WTC11 (cell line): ENCODE results near the gene ARX.

Experiments
- AFF4 ChIP-seq: sonication (generic); formaldehyde crosslinking; IDR thresholded peaks from 2 replicates; pipeline ENCODE4 v1.8.1; 2023; ENCODE audit warnings: mild to moderate bottlenecking, missing genetic modification reagents, borderline replicate concordance
- AR ChIP-seq: fragments of 250-450 bp; sonication (Bioruptor Pico); IDR thresholded peaks from 2 replicates; pipeline ENCODE4 v1.9.0; 2021; ENCODE audit warnings: mild to moderate bottlenecking
- CTCF ChIP-seq: fragments of 200-600 bp; IDR thresholded peaks from 2 replicates; pipeline ENCODE4 v1.8.0; 2022; ENCODE audit warnings: antibody characterized with exemption

GRCh38 chrX:25006586-25007058, 9.1 kb downstream of the ARX start:
- TF ChIP-seq CTCF (no peak), AR (CRISPR knock-in tag) (no peak), AFF4 (CRISPR knock-in tag) (no peak)
